ENCODE data around the gene GANAB.
A peak's percentile ranks its signal among the peaks of the same experiment; 100 is the strongest.
"Not testable (repeated sequence)": the region's sequence is repeated elsewhere in the genome, so short reads cannot be mapped to it uniquely, and the experiment has no call there.

GANAB gene

GRCh38 chr11:62632492-62632891 lies 13.9 kb downstream of the GANAB start:
- CTCF ChIA-PET: interaction anchor here (0.7 kb wide), 1 partner anchor 817 kb away, joined by 3 read pairs; no protein-coding TSS in a partner anchor
- DNase-seq (ENCODE audit: low spot score): no peak
- POLR2A ChIA-PET (ENCODE audit: low non-redundant PET): no interaction called here
- peak overlapping the region; percentile 11 for H3K27ac ChIP-seq
- TF ChIP-seq, protein P1, sequence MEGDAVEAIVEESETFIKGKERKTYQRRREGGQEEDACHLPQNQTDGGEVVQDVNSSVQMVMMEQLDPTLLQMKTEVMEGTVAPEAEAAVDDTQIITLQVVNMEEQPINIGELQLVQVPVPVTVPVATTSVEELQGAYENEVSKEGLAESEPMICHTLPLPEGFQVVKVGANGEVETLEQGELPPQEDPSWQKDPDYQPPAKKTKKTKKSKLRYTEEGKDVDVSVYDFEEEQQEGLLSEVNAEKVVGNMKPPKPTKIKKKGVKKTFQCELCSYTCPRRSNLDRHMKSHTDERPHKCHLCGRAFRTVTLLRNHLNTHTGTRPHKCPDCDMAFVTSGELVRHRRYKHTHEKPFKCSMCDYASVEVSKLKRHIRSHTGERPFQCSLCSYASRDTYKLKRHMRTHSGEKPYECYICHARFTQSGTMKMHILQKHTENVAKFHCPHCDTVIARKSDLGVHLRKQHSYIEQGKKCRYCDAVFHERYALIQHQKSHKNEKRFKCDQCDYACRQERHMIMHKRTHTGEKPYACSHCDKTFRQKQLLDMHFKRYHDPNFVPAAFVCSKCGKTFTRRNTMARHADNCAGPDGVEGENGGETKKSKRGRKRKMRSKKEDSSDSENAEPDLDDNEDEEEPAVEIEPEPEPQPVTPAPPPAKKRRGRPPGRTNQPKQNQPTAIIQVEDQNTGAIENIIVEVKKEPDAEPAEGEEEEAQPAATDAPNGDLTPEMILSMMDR (conservative IDR thresholded peaks at IDR 0.05; ENCODE audit: low read depth): no peak

DNA sequence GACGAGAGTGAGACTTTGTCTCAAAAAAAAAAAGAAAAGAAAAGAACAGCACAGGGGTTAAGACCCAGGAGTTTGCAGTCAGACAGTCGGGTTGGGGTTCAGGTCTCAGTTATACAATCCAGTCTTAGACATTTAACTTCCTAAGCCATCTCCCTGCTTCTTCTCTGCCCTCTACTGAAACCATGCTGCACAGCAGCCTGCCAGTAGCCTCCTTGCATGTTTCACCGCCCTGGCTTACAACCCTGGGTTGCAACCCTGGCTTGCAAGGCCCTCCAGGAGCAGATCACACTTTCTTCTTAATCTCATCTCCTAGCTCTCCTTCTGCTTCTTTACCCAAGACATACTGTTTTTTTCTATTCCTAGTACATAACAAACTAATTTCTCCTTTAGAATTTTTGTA lies 18.7 kb downstream of the GANAB start:
- 0 out of 2 replicates have a peak overlapping the region, but pooled peaks have one; percentile 19 for H3K27ac ChIP-seq
- DNase-seq (ENCODE audit: low spot score): no peak
- ChIA-PET POLR2A (ENCODE audit: low non-redundant PET) (no interaction called here), CTCF (no interaction called here)
- TF ChIP-seq, protein P1 (conservative IDR thresholded peaks at IDR 0.05; ENCODE audit: low read depth): no peak

GRCh38 chr11:62622476-62623089 lies 23.8 kb downstream of the GANAB start:
- CTCF ChIA-PET: interaction anchor here (1.5 kb wide), 1 partner anchor 11 kb away, joined by 5 read pairs; no protein-coding TSS in a partner anchor
- TF ChIP-seq, protein P1 (conservative IDR thresholded peaks at IDR 0.05; ENCODE audit: low read depth): no peak
- DNase-seq (ENCODE audit: low spot score): no peak
- H3K27ac ChIP-seq: peak overlapping the region; percentile 98
- POLR2A ChIA-PET (ENCODE audit: low non-redundant PET): interaction anchor here (0.7 to 3.1 kb wide), 5 partner anchors 9 to 49 kb away, joined by 3 to 13 read pairs (median 9); partner anchors contain the start of genes C11orf98, CSKMT, MTA2 and ROM1

GRCh38 chr11:62621567-62622470 lies 24.6 kb downstream of the GANAB start, which contains the start of gene B3GAT3:
Gene B3GAT3 (minus strand): TSS chr11:62621986. CDS start chr11:62621947, 39 bp downstream.
- H3K27ac ChIP-seq: peak within 1 kb of the TSS; percentile 98
- POLR2A ChIA-PET (ENCODE audit: low non-redundant PET): interaction anchor here (0.6 to 3.1 kb wide), 8 partner anchors 9 to 107 kb away, joined by 3 to 13 read pairs (median 8); partner anchors contain the start of genes C11orf98, CSKMT, MTA2 and ROM1
- TF ChIP-seq, protein P1 (conservative IDR thresholded peaks at IDR 0.05; ENCODE audit: low read depth): no peak
- CTCF ChIA-PET: interaction anchor here (1.5 kb wide), 1 partner anchor 10 kb away, joined by 5 read pairs; no protein-coding TSS in a partner anchor
- peak; percentile 99 for DNase-seq (ENCODE audit: low spot score)

DNA sequence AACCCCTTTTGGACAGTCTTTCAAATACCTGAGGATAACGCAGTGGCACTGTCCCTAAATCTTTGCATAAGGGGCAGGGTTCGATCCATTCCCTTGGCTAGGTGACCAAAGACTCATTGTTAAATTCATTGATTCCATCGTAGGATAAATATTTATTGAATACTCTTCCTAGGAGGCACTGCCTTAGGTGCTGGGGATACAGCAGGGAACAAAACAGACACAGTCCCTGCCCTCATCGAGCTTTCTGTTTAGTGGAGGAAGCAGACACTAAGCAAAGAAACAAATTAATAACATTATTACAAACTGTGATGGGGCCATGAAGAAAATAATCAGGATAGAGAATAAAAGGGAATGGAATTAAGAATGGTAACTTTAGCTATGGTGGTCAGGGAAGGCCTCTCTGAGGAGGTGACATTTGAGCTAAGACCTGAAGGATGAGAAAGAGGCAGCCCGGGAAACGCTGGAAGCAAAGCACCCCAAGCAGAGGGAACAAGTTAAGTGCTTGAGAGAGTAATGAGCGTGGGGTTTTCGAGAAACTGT lies 25.3 kb downstream of the GANAB start:
- DNase-seq (ENCODE audit: low spot score): no peak
- peak overlapping the region; percentile 98 for H3K27ac ChIP-seq
- TF ChIP-seq, protein P1 (conservative IDR thresholded peaks at IDR 0.05; ENCODE audit: low read depth): no peak
- POLR2A ChIA-PET (ENCODE audit: low non-redundant PET): interaction anchor here (0.6 to 3.1 kb wide), 4 partner anchors 20 to 44 kb away, joined by 4 to 13 read pairs (median 12); partner anchors contain the start of genes C11orf98, CSKMT, MTA2 and TUT1
- CTCF ChIA-PET: interaction anchor here (0.6 kb wide), 1 partner anchor 24 kb away, joined by 4 read pairs; no protein-coding TSS in a partner anchor

- CTCF ChIA-PET; POLR2A ChIA-PET (ENCODE audit: low non-redundant PET); DNase-seq (ENCODE audit: low spot score): not testable (repeated sequence)
- H3K27ac ChIP-seq: peak overlapping the region; percentile 98
Measured at GRCh38 chr11:62616957-62617356, 29.5 kb downstream of the GANAB start.

Data from RWPE1 (cell line).